ENCODE results near the gene LRFN4. TPM values are rescaled to one million over a fixed set of nuclear protein-coding genes. Genes with fewer than 3 reads are reported as not detected.

Gene LRFN4
- total RNA-seq, 4 donors from 2014 or later: 7.1 to 17.5 (median 9.2) TPM

DNA sequence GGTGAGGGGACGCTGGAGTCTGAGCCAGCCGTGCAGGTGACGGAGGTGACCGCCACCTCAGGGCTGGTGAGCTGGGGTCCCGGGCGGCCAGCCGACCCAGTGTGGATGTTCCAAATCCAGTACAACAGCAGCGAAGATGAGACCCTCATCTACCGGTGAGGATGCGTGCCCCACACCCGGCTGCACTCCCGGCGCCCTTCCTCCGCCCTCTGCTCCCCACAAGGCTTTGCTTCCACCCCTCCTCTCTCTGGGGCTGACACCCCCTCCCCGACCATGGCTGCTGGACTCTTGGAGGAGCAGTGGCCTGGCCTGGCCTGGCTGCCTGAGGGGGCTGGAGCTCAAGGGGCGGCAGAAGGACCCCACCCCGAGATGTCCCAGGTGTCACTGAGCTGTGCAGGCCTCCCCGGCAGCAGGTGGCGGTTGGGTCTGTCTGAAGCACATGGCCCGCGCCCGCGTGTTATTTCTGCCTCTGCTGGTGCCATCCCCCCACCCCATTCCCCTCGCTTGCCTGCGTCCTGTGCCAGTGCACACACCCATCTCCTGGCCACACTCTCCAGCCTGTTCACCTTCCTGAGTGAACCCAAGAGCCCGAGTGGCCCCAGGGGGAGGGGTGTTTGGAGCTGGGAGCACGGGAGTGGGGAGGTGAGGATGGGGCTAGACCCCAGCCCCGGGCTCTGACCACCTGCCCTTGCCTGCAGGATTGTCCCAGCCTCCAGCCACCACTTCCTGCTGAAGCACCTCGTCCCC, 2.2 kb downstream of the LRFN4 start:
- 79% methylated on average over 10 of the region's 29 CpGs; no CpG with 5 or more reads in 1 of the 2 donors for WGBS, 2 donors (ENCODE audit: low coverage in 1 of 2)
- ATAC-seq: no peak

GRCh38 chr11:66859686-66860448, 3.0 kb downstream of the LRFN4 start:
- ATAC-seq: no peak
- no peak for TF ChIP-seq EP300 (IDR thresholded peaks at IDR 0.05)
- TF ChIP-seq CTCF (IDR thresholded peaks at IDR 0.05): no peak
- no peak for TF ChIP-seq POLR2A (IDR thresholded peaks at IDR 0.05)
- TF ChIP-seq POLR2AphosphoS5 (IDR thresholded peaks at IDR 0.05): no peak
- H3K4me3 ChIP-seq: no peak overlapping the region
- 82% methylated on average over 6 of the region's 41 CpGs; no CpG with 5 or more reads in 1 of the 2 donors for WGBS, 2 donors (ENCODE audit: low coverage in 1 of 2)
- H3K9me3 ChIP-seq: no peaks in the 10 kb centered on the region
- H3K4me1 ChIP-seq: peaks cover 0 to 26% (median 8%) of the 10 kb centered on the region in 3 donors
- H3K27ac ChIP-seq: no peak overlapping the region
- H3K27me3 ChIP-seq: no peaks in the 10 kb centered on the region
- H3K36me3 ChIP-seq: peaks cover 0 to 23% of the 10 kb centered on the region in 2 donors

More for the DNA sequence above, 2.2 kb downstream of the LRFN4 start:
- H3K27ac ChIP-seq: no peak overlapping the region
- TF ChIP-seq EP300 (IDR thresholded peaks at IDR 0.05) (no peak), CTCF (IDR thresholded peaks at IDR 0.05) (no peak), POLR2A (IDR thresholded peaks at IDR 0.05) (no peak), POLR2AphosphoS5 (IDR thresholded peaks at IDR 0.05) (no peak)
- H3K4me1 ChIP-seq: peaks cover 0 to 26% (median 8%) of the 10 kb centered on the region in 3 donors
- H3K4me3 ChIP-seq: no peak overlapping the region
- no peaks in the 10 kb centered on the region for H3K27me3 ChIP-seq
- H3K9me3 ChIP-seq: no peaks in the 10 kb centered on the region
- H3K36me3 ChIP-seq: peaks cover 0 to 23% of the 10 kb centered on the region in 2 donors

- TF ChIP-seq CTCF (IDR thresholded peaks at IDR 0.05) (no peak), EP300 (IDR thresholded peaks at IDR 0.05) (no peak), POLR2A (IDR thresholded peaks at IDR 0.05) (no peak), POLR2AphosphoS5 (IDR thresholded peaks at IDR 0.05) (no peak)
- H3K27ac ChIP-seq: no peak overlapping the region
- H3K27me3 ChIP-seq: no peaks in the 10 kb centered on the region
- 0% methylated on average over 1 of the region's 18 CpGs; no CpG with 5 or more reads in 1 of the 2 donors for WGBS, 2 donors (ENCODE audit: low coverage in 1 of 2)
- no peak overlapping the region for H3K4me3 ChIP-seq
- H3K4me1 ChIP-seq: peaks cover 0 to 20% (median 4%) of the 10 kb centered on the region in 3 donors
- ATAC-seq: no peak
- H3K9me3 ChIP-seq: no peaks in the 10 kb centered on the region
- H3K36me3 ChIP-seq: peaks cover 0 to 23% of the 10 kb centered on the region in 2 donors
Measured at GRCh38 chr11:66860449-66860831, 3.6 kb downstream of the LRFN4 start.

GRCh38 chr11:66861038-66861773, 4.3 kb downstream of the LRFN4 start:
- TF ChIP-seq POLR2AphosphoS5 (IDR thresholded peaks at IDR 0.05): no peak
- no peak for TF ChIP-seq POLR2A (IDR thresholded peaks at IDR 0.05)
- no peak for TF ChIP-seq CTCF (IDR thresholded peaks at IDR 0.05)
- no peak for TF ChIP-seq EP300 (IDR thresholded peaks at IDR 0.05)
- Histone ChIP-seq H3K36me3 (peaks cover 0 to 23% of the 10 kb centered on the region in 2 donors), H3K27ac (no peak overlapping the region), H3K9me3 (no peaks in the 10 kb centered on the region), H3K4me3 (no peak overlapping the region), H3K4me1 (peaks cover 0 to 13% (median 0%) of the 10 kb centered on the region in 3 donors), H3K27me3 (no peaks in the 10 kb centered on the region)
- no peak for ATAC-seq
- WGBS, 2 donors (ENCODE audit: low coverage in 1 of 2): 94% methylated on average over 14 of the region's 32 CpGs; no CpG with 5 or more reads in 1 of the 2 donors
